Vagina (tissue), 2 donors: ENCODE data around the gene FKBP15. TPM values are rescaled to one million over a fixed set of nuclear protein-coding genes. Genes with fewer than 3 reads are reported as not detected.

ENCODE experiments used
- DNase-seq, 2 donors: peaks; one replicate each; pipeline ENCODE4 v3.0.0-alpha.2; 2017; ENCODE audit errors: extremely low spot score in 2 of 2
- H3K27ac ChIP-seq: fragments of 200-600 bp; sonication (generic); one replicate; pipeline ENCODE4 v1.5.1; 2019
- H3K27me3 ChIP-seq: fragments of 200-600 bp; sonication (generic); one replicate; pipeline ENCODE4 v1.5.1; 2019
- H3K36me3 ChIP-seq, 2 donors: fragments of 200-600 bp; sonication (generic); one replicate each; pipeline ENCODE4 v1.5.1; 2017 to 2019
- H3K4me1 ChIP-seq: fragments of 200-600 bp; sonication (generic); one replicate; pipeline ENCODE4 v1.5.1; 2019
- H3K4me3 ChIP-seq, 2 donors: fragments of 200-600 bp; sonication (generic); 1 replicate in 1 of 2; 2 replicates in 1 of 2; pipeline ENCODE4 v1.5.1; 2016 to 2019
- H3K9me3 ChIP-seq: fragments of 200-600 bp; sonication (generic); one replicate; pipeline ENCODE4 v1.5.1; 2019
- POLR2A ChIP-seq, 2 donors: fragments of 450-650 bp; IDR thresholded peaks; one replicate each; pipeline ENCODE4 v1.6.1; 2017; ENCODE audit warnings: antibody characterized with exemption in 2 of 2, mild to moderate bottlenecking in 2 of 2, moderate library complexity in 2 of 2
- POLR2AphosphoS5 ChIP-seq, 2 donors: sonication (generic); formaldehyde crosslinking; IDR thresholded peaks; one replicate each; pipeline ENCODE4 v1.9.0; 2017; ENCODE audit warnings: antibody characterized with exemption in 2 of 2, mild to moderate bottlenecking in 2 of 2, low read depth in 1 of 2; ENCODE audit not compliant: insufficient read depth in 1 of 2
- intact Hi-C: fragments of 100-400 bp; cut with DNase I; formaldehyde crosslinking; loops from one replicate; pipeline ENCODE4 v1.15.1; 2023
- total RNA-seq: library from RNA; depleted of rRNA; stranded (reverse); fragments of >200 nt; gene quantifications from one replicate; pipeline ENCODE4 v1.2.3, GENCODE V29; 2016
- TF ChIP-seq, protein P1 (sequence below), 3 experiments: fragments of 450-650 bp in 2 of 3; fragments of 200-600 bp in 1 of 3; sonication (generic) in 1 of 3; IDR thresholded peaks; one replicate each; pipeline ENCODE4 v1.5.1; 2017 to 2019; ENCODE audit warnings: antibody characterized with exemption in 3 of 3, mild to moderate bottlenecking in 2 of 3, moderate library complexity in 2 of 3

The FKBP15 gene
- total RNA-seq, 1 donor from 2014 or later: 28.7 TPM

DNA sequence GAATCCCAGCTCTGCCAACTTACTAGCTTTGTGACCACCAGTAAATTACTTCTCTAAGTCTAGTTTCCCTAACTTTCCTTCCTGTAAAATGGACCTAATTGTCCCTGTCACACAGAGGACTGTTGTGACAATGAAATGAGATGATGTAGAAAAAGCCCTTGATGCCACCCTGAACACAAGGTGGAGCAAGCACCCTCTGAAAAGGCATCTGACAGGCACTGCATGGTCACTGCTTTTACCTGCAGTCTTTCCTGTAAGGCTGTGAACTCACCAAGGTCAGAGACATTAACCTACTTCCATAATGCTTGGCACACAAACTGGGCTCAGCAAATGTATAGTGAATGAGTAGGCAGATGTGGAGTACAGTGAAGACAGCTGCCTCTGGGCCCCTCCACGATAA, 64.2 kb downstream of the FKBP15 start:
- H3K36me3 ChIP-seq: peaks cover 0 to 28% of the 10 kb centered on the region in 2 donors
- no peaks in the 10 kb centered on the region for H3K9me3 ChIP-seq
- no peak for TF ChIP-seq POLR2A (IDR thresholded peaks at IDR 0.05)
- TF ChIP-seq, protein P1, sequence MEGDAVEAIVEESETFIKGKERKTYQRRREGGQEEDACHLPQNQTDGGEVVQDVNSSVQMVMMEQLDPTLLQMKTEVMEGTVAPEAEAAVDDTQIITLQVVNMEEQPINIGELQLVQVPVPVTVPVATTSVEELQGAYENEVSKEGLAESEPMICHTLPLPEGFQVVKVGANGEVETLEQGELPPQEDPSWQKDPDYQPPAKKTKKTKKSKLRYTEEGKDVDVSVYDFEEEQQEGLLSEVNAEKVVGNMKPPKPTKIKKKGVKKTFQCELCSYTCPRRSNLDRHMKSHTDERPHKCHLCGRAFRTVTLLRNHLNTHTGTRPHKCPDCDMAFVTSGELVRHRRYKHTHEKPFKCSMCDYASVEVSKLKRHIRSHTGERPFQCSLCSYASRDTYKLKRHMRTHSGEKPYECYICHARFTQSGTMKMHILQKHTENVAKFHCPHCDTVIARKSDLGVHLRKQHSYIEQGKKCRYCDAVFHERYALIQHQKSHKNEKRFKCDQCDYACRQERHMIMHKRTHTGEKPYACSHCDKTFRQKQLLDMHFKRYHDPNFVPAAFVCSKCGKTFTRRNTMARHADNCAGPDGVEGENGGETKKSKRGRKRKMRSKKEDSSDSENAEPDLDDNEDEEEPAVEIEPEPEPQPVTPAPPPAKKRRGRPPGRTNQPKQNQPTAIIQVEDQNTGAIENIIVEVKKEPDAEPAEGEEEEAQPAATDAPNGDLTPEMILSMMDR (IDR thresholded peaks at IDR 0.05): no peak
- peaks cover 30% of the 10 kb centered on the region for H3K4me1 ChIP-seq
- H3K27ac ChIP-seq: no peak overlapping the region
- DNase-seq: no peak
- intact Hi-C loops: no loop called here
- no peak overlapping the region for H3K4me3 ChIP-seq
- H3K27me3 ChIP-seq: no peaks in the 10 kb centered on the region

DNA sequence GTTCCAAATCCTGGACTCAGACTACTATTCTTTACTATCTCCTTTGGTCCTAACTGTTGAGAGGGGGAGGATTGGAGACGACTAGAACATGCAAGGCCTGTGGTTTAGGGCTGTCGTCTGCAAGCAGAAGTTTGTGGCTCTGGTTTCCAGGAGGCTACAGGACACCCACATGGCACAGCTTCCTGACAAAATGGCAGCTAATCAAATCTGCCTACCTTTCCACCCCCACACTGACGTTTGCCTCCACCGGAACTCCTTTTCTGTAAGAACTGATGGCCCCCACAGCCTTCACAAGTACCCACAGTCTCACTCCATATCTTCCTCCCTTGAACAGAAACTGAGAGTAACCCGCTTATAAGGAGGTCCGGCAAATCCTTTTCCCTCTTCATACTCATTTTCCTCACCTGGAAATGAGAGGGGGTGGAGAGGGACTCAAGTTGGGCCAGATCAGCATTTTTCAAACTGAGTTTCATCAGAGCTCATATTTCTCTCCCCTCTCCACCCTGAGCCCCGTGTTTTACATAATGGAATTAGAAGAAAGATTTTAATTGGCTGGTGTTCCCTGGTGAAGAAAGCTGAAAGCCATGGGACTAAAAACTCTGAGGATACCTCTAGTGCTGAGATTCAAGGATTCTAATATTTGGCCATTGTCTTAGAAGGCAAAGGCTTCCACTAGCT, 65.0 kb downstream of the FKBP15 start:
- Histone ChIP-seq H3K27ac (no peak overlapping the region), H3K36me3 (peaks cover 0 to 25% of the 10 kb centered on the region in 2 donors), H3K27me3 (no peaks in the 10 kb centered on the region), H3K4me3 (no peak overlapping the region), H3K4me1 (peaks cover 32% of the 10 kb centered on the region), H3K9me3 (no peaks in the 10 kb centered on the region)
- peak in 1 of 2 donors; percentile 49 for DNase-seq
- TF ChIP-seq, protein P1 (IDR thresholded peaks at IDR 0.05): no peak
- TF ChIP-seq POLR2AphosphoS5 (IDR thresholded peaks at IDR 0.05; ENCODE audit: insufficient read depth in 1 of 2, low read depth in 1 of 2) (no peak), POLR2A (IDR thresholded peaks at IDR 0.05) (no peak)
- intact Hi-C loops: no loop called here

- no peak for DNase-seq
- no peak for TF ChIP-seq POLR2A (IDR thresholded peaks at IDR 0.05)
- no peak for TF ChIP-seq POLR2AphosphoS5 (IDR thresholded peaks at IDR 0.05; ENCODE audit: insufficient read depth in 1 of 2, low read depth in 1 of 2)
- TF ChIP-seq, protein P1 (IDR thresholded peaks at IDR 0.05): no peak
- H3K27ac ChIP-seq: peak overlapping the region; percentile 65
- peaks cover 0 to 25% of the 10 kb centered on the region in 2 donors for H3K36me3 ChIP-seq
- no peaks in the 10 kb centered on the region for H3K9me3 ChIP-seq
- H3K4me1 ChIP-seq: peaks cover 32% of the 10 kb centered on the region
- no peaks in the 10 kb centered on the region for H3K27me3 ChIP-seq
- intact Hi-C loops: no loop called here
- H3K4me3 ChIP-seq: no peak overlapping the region
Measured at GRCh38 chr9:113154946-113155345, 66.1 kb downstream of the FKBP15 start.

DNA sequence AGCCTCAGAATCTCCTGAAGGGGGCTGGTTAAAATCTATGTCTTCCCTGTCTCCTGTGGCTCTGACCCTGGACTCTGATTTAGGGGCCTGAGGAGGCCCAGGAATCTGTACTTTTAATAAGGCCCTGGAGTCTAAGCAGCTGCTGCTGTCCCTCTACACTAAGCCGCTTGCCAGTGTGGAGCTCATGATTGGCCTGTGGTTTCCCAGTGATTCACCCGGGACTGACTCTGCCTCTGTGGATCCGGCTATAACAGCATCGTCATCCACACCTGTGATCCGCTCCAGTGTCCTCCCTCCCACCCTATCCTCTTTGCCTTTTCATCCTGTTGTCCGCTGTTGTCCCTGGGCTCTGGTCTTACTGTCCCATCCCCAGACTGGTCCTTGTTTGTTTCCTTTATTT, 66.6 kb downstream of the FKBP15 start:
- Histone ChIP-seq H3K9me3 (no peaks in the 10 kb centered on the region), H3K27ac (peak overlapping the region; percentile 65), H3K4me3 (no peak overlapping the region), H3K36me3 (peaks cover 0 to 22% of the 10 kb centered on the region in 2 donors), H3K27me3 (no peaks in the 10 kb centered on the region), H3K4me1 (peaks cover 32% of the 10 kb centered on the region)
- TF ChIP-seq, protein P1 (IDR thresholded peaks at IDR 0.05): no peak
- TF ChIP-seq POLR2AphosphoS5 (IDR thresholded peaks at IDR 0.05; ENCODE audit: insufficient read depth in 1 of 2, low read depth in 1 of 2) (no peak), POLR2A (IDR thresholded peaks at IDR 0.05) (no peak)
- DNase-seq: no peak
- intact Hi-C loops: no loop called here

DNA sequence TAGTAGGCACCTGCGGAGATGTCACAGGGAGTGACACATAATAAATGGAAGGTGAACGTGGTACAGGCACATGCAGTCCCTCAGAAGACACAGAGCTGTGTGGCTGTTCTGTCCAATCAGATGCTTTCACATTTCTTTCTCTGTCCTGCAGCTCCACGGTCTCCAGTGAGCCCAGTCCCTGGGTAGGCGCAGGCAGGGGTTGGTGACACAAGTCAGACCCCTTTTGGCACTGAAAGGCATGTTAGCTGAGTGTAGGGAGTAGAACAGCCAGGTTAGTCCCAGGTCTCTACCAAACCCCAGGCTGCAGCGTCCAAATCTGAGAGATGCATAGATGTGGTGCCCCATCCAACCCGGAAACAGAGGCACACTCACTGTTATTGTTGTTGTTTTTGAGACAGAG, 67.5 kb downstream of the FKBP15 start:
- DNase-seq: no peak
- peaks cover 0 to 17% of the 10 kb centered on the region in 2 donors for H3K36me3 ChIP-seq
- H3K27me3 ChIP-seq: no peaks in the 10 kb centered on the region
- peaks cover 32% of the 10 kb centered on the region for H3K4me1 ChIP-seq
- intact Hi-C loops: no loop called here
- peak overlapping the region; percentile 65 for H3K27ac ChIP-seq
- no peak overlapping the region for H3K4me3 ChIP-seq
- TF ChIP-seq POLR2A (IDR thresholded peaks at IDR 0.05) (no peak), POLR2AphosphoS5 (IDR thresholded peaks at IDR 0.05; ENCODE audit: insufficient read depth in 1 of 2, low read depth in 1 of 2) (no peak)
- TF ChIP-seq, protein P1 (IDR thresholded peaks at IDR 0.05): no peak
- H3K9me3 ChIP-seq: no peaks in the 10 kb centered on the region
